ENCODE results near the gene DDX60. TPM values are rescaled to one million over a fixed set of nuclear protein-coding genes. Genes with fewer than 3 reads are reported as not detected.

The DDX60 gene
- total RNA-seq, 1 experiment from 2014 or later, result 2.7 TPM

Other genes starting within 250 kb of the DDX60 start
- gene ANXA10, start 226.2 kb downstream of the DDX60 start, total RNA-seq (2021), result not detected in 3 replicates
- 1.9 to 3.5 TPM (median 2.3 TPM) in 3 replicates for gene DDX60L, start 161.7 kb upstream of the DDX60 start, total RNA-seq (2021)
- 19.7 to 23.7 TPM (median 20.8 TPM) in 3 replicates for gene PALLD, start 178.3 kb upstream of the DDX60 start, total RNA-seq (2021)